ENCODE measurements around the gene PPP4R3A. TPM values are rescaled to one million over a fixed set of nuclear protein-coding genes. Genes with fewer than 3 reads are reported as not detected.

Gene PPP4R3A
- total RNA-seq, 1 donor from 2014 or later = 98.9 TPM

- Histone ChIP-seq H3K79me2 (ENCODE audit: low read depth) (no peaks in the 10 kb centered on the region), H4K20me1 (ENCODE audit: low read depth) (no peaks in the 10 kb centered on the region), H3K4me3 (no peak overlapping the region), H3K27me3 (peaks cover 4% of the 10 kb centered on the region), H3K4me2 (no peak overlapping the region), H3K9me3 (ENCODE audit: low read depth) (no peaks in the 10 kb centered on the region), H3K36me3 (no peaks in the 10 kb centered on the region), H2AFZ (replicated peaks) (no peak overlapping the region), H3K4me1 (no peaks in the 10 kb centered on the region), H3K9ac (no peak overlapping the region), H3F3A (ENCODE audit: low read depth) (no peaks in the 10 kb centered on the region), H3K27ac (no peak overlapping the region)
- TF ChIP-seq EZH2 (IDR thresholded peaks at IDR 0.05) (no peak), CTCF (IDR thresholded peaks at IDR 0.05) (no peak), EZH2phosphoT487 (IDR thresholded peaks at IDR 0.05) (no peak)
- no peak overlapping the region for H3K4me3 Mint-ChIP-seq
- peaks cover 5% of the 10 kb centered on the region for H3K9me3 Mint-ChIP-seq
- H3K4me1 Mint-ChIP-seq = no peaks in the 10 kb centered on the region
- DNase-seq (ENCODE audit: low spot score) = no peak
- H3K27me3 Mint-ChIP-seq (ENCODE audit: insufficient read depth, low read depth) = peaks cover 12% of the 10 kb centered on the region
- no peak overlapping the region for H3K27ac Mint-ChIP-seq
- H3K36me3 Mint-ChIP-seq = no peaks in the 10 kb centered on the region
Observed at GRCh38 chr14:91533623-91534022, 23.5 kb upstream of the PPP4R3A start.

DNA sequence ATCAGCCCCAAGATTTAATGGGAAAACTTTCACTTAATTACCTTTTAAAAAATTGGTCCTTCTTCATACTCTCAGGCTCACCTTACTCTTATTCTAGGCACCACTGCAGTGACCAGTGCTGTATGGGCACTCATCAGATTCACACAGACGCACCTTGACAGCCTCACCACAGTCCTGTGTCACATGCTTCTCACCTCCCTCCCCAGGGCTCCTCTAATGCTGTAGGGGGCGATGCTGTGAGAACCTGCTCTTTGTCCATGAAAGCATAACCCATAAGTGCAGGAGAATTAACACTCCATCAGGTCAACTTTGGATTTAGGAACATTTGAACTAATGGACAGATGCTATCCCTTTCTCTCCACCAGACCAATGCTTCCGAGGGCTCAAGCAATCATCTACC, 13.9 kb upstream of the PPP4R3A start:
- Histone ChIP-seq H3K4me1 (no peaks in the 10 kb centered on the region), H3K9ac (no peak overlapping the region), H3K27me3 (no peaks in the 10 kb centered on the region), H3K4me3 (no peak overlapping the region), H3K36me3 (no peaks in the 10 kb centered on the region), H3K27ac (no peak overlapping the region), H3K9me3 (ENCODE audit: low read depth) (no peaks in the 10 kb centered on the region), H2AFZ (replicated peaks) (no peak overlapping the region), H3K4me2 (no peak overlapping the region), H3K79me2 (ENCODE audit: low read depth) (no peaks in the 10 kb centered on the region), H4K20me1 (ENCODE audit: low read depth) (no peaks in the 10 kb centered on the region), H3F3A (ENCODE audit: low read depth) (no peaks in the 10 kb centered on the region)
- TF ChIP-seq EZH2phosphoT487 (IDR thresholded peaks at IDR 0.05) = no peak
- TF ChIP-seq CTCF (IDR thresholded peaks at IDR 0.05) = no peak
- TF ChIP-seq EZH2 (IDR thresholded peaks at IDR 0.05) = no peak
- DNase-seq (ENCODE audit: low spot score) = no peak
- no peaks in the 10 kb centered on the region for H3K9me3 Mint-ChIP-seq
- H3K4me3 Mint-ChIP-seq = no peak overlapping the region
- H3K36me3 Mint-ChIP-seq = no peaks in the 10 kb centered on the region
- no peaks in the 10 kb centered on the region for H3K27me3 Mint-ChIP-seq (ENCODE audit: insufficient read depth, low read depth)
- H3K27ac Mint-ChIP-seq = no peak overlapping the region
- no peaks in the 10 kb centered on the region for H3K4me1 Mint-ChIP-seq

GRCh38 chr14:91521061-91521640, 11.0 kb upstream of the PPP4R3A start:
- Histone ChIP-seq H3K79me2 (ENCODE audit: low read depth) (no peaks in the 10 kb centered on the region), H3K4me1 (no peaks in the 10 kb centered on the region), H3K9me3 (ENCODE audit: low read depth) (no peaks in the 10 kb centered on the region), H3K9ac (no peak overlapping the region), H3F3A (ENCODE audit: low read depth) (no peaks in the 10 kb centered on the region), H4K20me1 (ENCODE audit: low read depth) (no peaks in the 10 kb centered on the region), H3K27ac (no peak overlapping the region), H3K4me3 (no peak overlapping the region), H3K36me3 (no peaks in the 10 kb centered on the region), H2AFZ (replicated peaks) (no peak overlapping the region), H3K4me2 (no peak overlapping the region), H3K27me3 (no peaks in the 10 kb centered on the region)
- no peak for DNase-seq (ENCODE audit: low spot score)
- H3K4me3 Mint-ChIP-seq = no peak overlapping the region
- H3K27ac Mint-ChIP-seq = no peak overlapping the region
- no peaks in the 10 kb centered on the region for H3K27me3 Mint-ChIP-seq (ENCODE audit: insufficient read depth, low read depth)
- no peaks in the 10 kb centered on the region for H3K4me1 Mint-ChIP-seq
- TF ChIP-seq EZH2phosphoT487 (IDR thresholded peaks at IDR 0.05) (no peak), EZH2 (IDR thresholded peaks at IDR 0.05) (no peak), CTCF (IDR thresholded peaks at IDR 0.05) (no peak)
- no peaks in the 10 kb centered on the region for H3K9me3 Mint-ChIP-seq
- H3K36me3 Mint-ChIP-seq = no peaks in the 10 kb centered on the region

All from neural progenitor cell (in vitro differentiated cells).